H9 (cell line): ENCODE results near the gene HKDC1. TPM values are rescaled to one million over a fixed set of nuclear protein-coding genes. Genes with fewer than 3 reads are reported as not detected.

Experiments used
- DNase-seq: peaks from one replicate; pipeline ENCODE4 v3.0.0-alpha.2; 2017
- H2AFZ ChIP-seq: one replicate; pipeline ENCODE4 v1.6.1; 2013; ENCODE audit warnings: mild to moderate bottlenecking, low read length, control low read depth, moderate library complexity
- H2AK5ac ChIP-seq: 2 replicates; pipeline ENCODE4 v1.6.1; 2013; ENCODE audit warnings: low read length, control low read depth, mixed read lengths; ENCODE audit not compliant: insufficient read length
- H2BK120ac ChIP-seq: one replicate; pipeline ENCODE4 v1.6.1; 2013; ENCODE audit warnings: low read depth, mild to moderate bottlenecking, low read length, control low read depth, inconsistent platforms; ENCODE audit not compliant: poor library complexity, severe bottlenecking
- H2BK12ac ChIP-seq: 2 replicates; pipeline ENCODE4 v1.6.1; 2013; ENCODE audit warnings: low read length, control low read depth, mixed read lengths, low read depth; ENCODE audit not compliant: insufficient read length
- H2BK15ac ChIP-seq: 2 replicates; pipeline ENCODE4 v1.6.1; 2013; ENCODE audit warnings: low read depth, low read length, control low read depth
- H2BK20ac ChIP-seq: one replicate; pipeline ENCODE4 v1.6.1; 2013; ENCODE audit warnings: low read depth, mild to moderate bottlenecking, low read length, control low read depth, inconsistent platforms; ENCODE audit not compliant: poor library complexity, severe bottlenecking
- H2BK5ac ChIP-seq: 2 replicates; pipeline ENCODE4 v1.6.1; 2013; ENCODE audit warnings: low read length, control low read depth, mixed read lengths; ENCODE audit not compliant: insufficient read length
- H3K14ac ChIP-seq: 2 replicates; pipeline ENCODE4 v1.6.1; 2013; ENCODE audit warnings: low read length, control low read depth; ENCODE audit not compliant: insufficient read depth
- H3K18ac ChIP-seq: 2 replicates; pipeline ENCODE4 v1.6.1; 2013; ENCODE audit warnings: low read depth, mild to moderate bottlenecking, mixed read lengths, low read length, control low read depth; ENCODE audit not compliant: insufficient read length
- H3K23ac ChIP-seq: 2 replicates; pipeline ENCODE4 v1.6.1; 2013; ENCODE audit warnings: low read length, control low read depth, mixed read lengths, low read depth; ENCODE audit not compliant: insufficient read length
- H3K23me2 ChIP-seq: 2 replicates; pipeline ENCODE4 v1.6.1; 2013; ENCODE audit warnings: low read depth, mild to moderate bottlenecking, mixed read lengths, low read length, control low read depth; ENCODE audit not compliant: insufficient read length, poor library complexity, severe bottlenecking
- H3K27ac ChIP-seq: 2 replicates; pipeline ENCODE4 v1.5.1; 2013; ENCODE audit warnings: low read length, control low read depth, mixed read lengths, low read depth; ENCODE audit not compliant: insufficient read length
- H3K27me3 ChIP-seq: 2 replicates; pipeline ENCODE4 v1.6.1; 2013; ENCODE audit warnings: low read length, control low read depth, inconsistent platforms; ENCODE audit not compliant: insufficient read depth
- H3K4ac ChIP-seq: 2 replicates; pipeline ENCODE4 v1.6.1; 2013; ENCODE audit warnings: low read depth, mild to moderate bottlenecking, control low read depth, inconsistent platforms, low read length, moderate library complexity
- H3K4me1 ChIP-seq: 2 replicates; pipeline ENCODE4 v1.6.1; 2013; ENCODE audit warnings: low read length, control low read depth, inconsistent platforms; ENCODE audit not compliant: insufficient read depth
- H3K4me2 ChIP-seq: 2 replicates; pipeline ENCODE4 v1.6.1; 2013; ENCODE audit warnings: low read length, control low read depth, mixed read lengths; ENCODE audit not compliant: insufficient read length, insufficient read depth
- H3K56ac ChIP-seq: 2 replicates; pipeline ENCODE4 v1.6.1; 2013; ENCODE audit warnings: low read depth, mild to moderate bottlenecking, mixed read lengths, low read length, control low read depth; ENCODE audit not compliant: insufficient read length
- H3K79me1 ChIP-seq: 2 replicates; pipeline ENCODE4 v1.6.1; 2013; ENCODE audit warnings: low read depth, mild to moderate bottlenecking, moderate library complexity, low read length, control low read depth, inconsistent platforms; ENCODE audit not compliant: insufficient read depth, poor library complexity, severe bottlenecking
- H3K79me2 ChIP-seq: 2 replicates; pipeline ENCODE4 v1.6.1; 2013; ENCODE audit warnings: low read length, control low read depth, inconsistent platforms; ENCODE audit not compliant: insufficient read depth
- H3K9ac ChIP-seq: 2 replicates; pipeline ENCODE4 v1.6.1; 2013; ENCODE audit warnings: low read length, control low read depth, mixed read lengths; ENCODE audit not compliant: insufficient read length; ENCODE audit errors: extremely low read depth
- H3K9me3 ChIP-seq: one replicate; pipeline ENCODE4 v1.6.1; 2013; ENCODE audit warnings: low read depth, low read length, inconsistent platforms; ENCODE audit not compliant: control insufficient read depth
- H3T11ph ChIP-seq: one replicate; pipeline ENCODE4 v1.6.1; 2013; ENCODE audit warnings: mild to moderate bottlenecking, low read length, control low read depth, inconsistent platforms
- H4K20me1 ChIP-seq: one replicate; pipeline ENCODE4 v1.6.1; 2013; ENCODE audit not compliant: control insufficient read depth, insufficient read length, insufficient read depth
- H4K5ac ChIP-seq: 2 replicates; pipeline ENCODE4 v1.6.1; 2013; ENCODE audit warnings: low read depth, mild to moderate bottlenecking, mixed read lengths, low read length, control low read depth; ENCODE audit not compliant: insufficient read length
- H4K8ac ChIP-seq: replicated peaks from 2 replicates; pipeline ENCODE4 v1.6.1; 2013; ENCODE audit warnings: low read length, control low read depth, mixed read lengths, low read depth; ENCODE audit not compliant: insufficient read length
- H4K91ac ChIP-seq: 2 replicates; pipeline ENCODE4 v1.6.1; 2013; ENCODE audit warnings: low read depth, mild to moderate bottlenecking, moderate library complexity, mixed read lengths, low read length, control low read depth; ENCODE audit not compliant: insufficient read length
- H3K27ac Mint-ChIP-seq, 3 experiments: 2 replicates in 2 of 3; 3 replicates in 1 of 3; pipeline ENCODE4 v1.8.0; 2020 to 2021; ENCODE audit warnings: mixed read lengths in 3 of 3, mild to moderate bottlenecking in 1 of 3, moderate library complexity in 1 of 3
- H3K27me3 Mint-ChIP-seq: 2 replicates; pipeline ENCODE4 v1.8.0; 2021; ENCODE audit warnings: low read depth, mild to moderate bottlenecking, moderate library complexity, mixed read lengths
- H3K36me3 Mint-ChIP-seq, 3 experiments: 2 replicates in 2 of 3; 3 replicates in 1 of 3; pipeline ENCODE4 v1.8.0; 2020 to 2021; ENCODE audit warnings: low read depth in 3 of 3, mixed read lengths in 3 of 3; ENCODE audit not compliant: insufficient read depth in 1 of 3
- H3K4me1 Mint-ChIP-seq, 2 experiments: 2 replicates each; pipeline ENCODE4 v1.8.0; 2020; ENCODE audit warnings: mixed read lengths in 2 of 2
- H3K4me3 Mint-ChIP-seq, 2 experiments: 2 replicates in 1 of 2; 3 replicates in 1 of 2; pipeline ENCODE4 v1.8.0; 2020 to 2021; ENCODE audit warnings: mild to moderate bottlenecking in 2 of 2, mixed read lengths in 2 of 2, moderate library complexity in 1 of 2
- H3K9me3 Mint-ChIP-seq, 2 experiments: 2 replicates in 1 of 2; 3 replicates in 1 of 2; pipeline ENCODE4 v1.8.0; 2020; ENCODE audit warnings: mild to moderate bottlenecking in 2 of 2, mixed read lengths in 2 of 2, moderate library complexity in 1 of 2
- CTCF ChIP-seq: fragments of 200-600 bp; sonication (generic); conservative IDR thresholded peaks from 3 replicates; pipeline ENCODE4 v1.8.0; 2021; ENCODE audit warnings: antibody characterized with exemption, mild to moderate bottlenecking
- WGBS: extraction: QIAGEN DNeasy Blood & Tissue Kit; methylation state at CpG from one replicate; pipeline ENCODE4 v1.1.7; 2013; ENCODE audit warnings: missing lambda C conversion rate, low lambda C conversion rate, mixed read lengths; ENCODE audit not compliant: insufficient read length; ENCODE audit errors: extremely low coverage; 5-methylcytosine and 5-hydroxymethylcytosine counted together
- total RNA-seq: library from RNA; stranded (reverse); gene quantifications from 2 replicates; pipeline ENCODE4 v1.2.1, GENCODE V29; 2021

Gene HKDC1
- total RNA-seq, 1 experiment from 2014 or later: not detected

- no peak overlapping the region for H3K9ac ChIP-seq
- no peak overlapping the region; a peak in 1 of 7 replicates for H3K27ac Mint-ChIP-seq
- no peak for DNase-seq
These were observed 2.9 kb upstream of the HKDC1 start for GRCh38 chr10:69217119-69217754.

More at GRCh38 chr10:69217119-69217754, 2.9 kb upstream of the HKDC1 start:
- H4K20me1 ChIP-seq: no peaks in the 10 kb centered on the region
- H2BK120ac ChIP-seq: no peak overlapping the region
- H2BK20ac ChIP-seq: no peak overlapping the region
- H3K56ac ChIP-seq: no peak overlapping the region
- H3K23ac ChIP-seq: no peak overlapping the region
- Mint-ChIP-seq H3K4me3 (no peak overlapping the region), H3K27me3 (no peaks in the 10 kb centered on the region; the same call in 1 of the 2 replicates), H3K36me3 (peaks cover 0 to 4% (median 0%) of the 10 kb centered on the region in 3 experiments; a peak in 1 of 7 replicates), H3K9me3 (peaks cover 2 to 5% of the 10 kb centered on the region in 2 experiments; a peak in 3 of 5 replicates), H3K4me1 (peaks cover 3% of the 10 kb centered on the region in 2 experiments; a peak in 2 of 4 replicates)
- no peak overlapping the region for H3T11ph ChIP-seq
- no peaks in the 10 kb centered on the region for H3K23me2 ChIP-seq
- no peak overlapping the region for H2AK5ac ChIP-seq
- H2BK12ac ChIP-seq: no peak overlapping the region
- no peak overlapping the region for H3K18ac ChIP-seq
- H3K4me1 ChIP-seq: 0 out of 2 replicates have a peak, but pooled peaks cover under 1% of the 10 kb centered on the region
- H4K5ac ChIP-seq: no peak overlapping the region
- no peak overlapping the region for H3K4me2 ChIP-seq
- no peak overlapping the region for H4K8ac ChIP-seq
- no peak overlapping the region for H3K4ac ChIP-seq
- H2BK15ac ChIP-seq: no peak overlapping the region
- no CpG with 5 or more reads among the region's 4 CpGs for WGBS
- H4K91ac ChIP-seq: no peak overlapping the region
- H3K9me3 ChIP-seq: no peaks in the 10 kb centered on the region
- H3K27me3 ChIP-seq: no peaks in the 10 kb centered on the region
- no peak overlapping the region for H2BK5ac ChIP-seq
- no peak overlapping the region for H2AFZ ChIP-seq
- no peak for TF ChIP-seq CTCF
- no peaks in the 10 kb centered on the region for H3K79me2 ChIP-seq
- no peak overlapping the region for H3K14ac ChIP-seq
- H3K27ac ChIP-seq: no peak overlapping the region
- H3K79me1 ChIP-seq: no peaks in the 10 kb centered on the region
